Measurements from ENCODE around the gene RIGI. TPM values are rescaled to one million over a fixed set of nuclear protein-coding genes. Genes with fewer than 3 reads are reported as not detected.

Gene RIGI
- total and polyA plus RNA-seq, 10 of the 15 experiments (the other 5 are each of a cell fraction or from before 2014, with no cell fraction given), result 5.3 to 15.2 (median 9.1) TPM

GRCh38 chr9:32533816-32534215 lies 7.8 kb upstream of the RIGI start:
- Histone ChIP-seq H3K9ac (ENCODE audit: control insufficient read depth, insufficient read depth, low read length) (no peak overlapping the region), H2AFZ (ENCODE audit: control insufficient read depth, low read depth, low read length) (no peak overlapping the region), H3K4me2 (ENCODE audit: control insufficient read depth, insufficient read depth) (no peak overlapping the region), H3K79me2 (ENCODE audit: control insufficient read depth, insufficient read depth, low read length) (no peaks in the 10 kb centered on the region), H4K20me1 (ENCODE audit: control insufficient read depth, insufficient read depth) (no peaks in the 10 kb centered on the region), H3K27me3 (replicated peaks in 1 of 2; ENCODE audit: control insufficient read depth in 2 of 2, insufficient read depth in 2 of 2, low read length in 1 of 2) (no peaks in the 10 kb centered on the region), H3K4me1 (ENCODE audit: control insufficient read depth, insufficient read depth, low read length) (no peaks in the 10 kb centered on the region), H3K27ac (ENCODE audit: control insufficient read depth, insufficient read depth) (no peak overlapping the region), H3K36me3 (ENCODE audit: control insufficient read depth in 2 of 2, insufficient read depth in 2 of 2, low read length in 1 of 2) (no peaks in the 10 kb centered on the region), H3K9me3 (replicated peaks; ENCODE audit: control insufficient read depth, insufficient read depth, low read length) (no peaks in the 10 kb centered on the region; the same call in 2 of the 3 replicates), H3K4me3 (no peak overlapping the region)
- FAIRE-seq (no peak), ATAC-seq (no peak), DNase-seq (ENCODE audit: low read depth, low spot score) (no peak)
- ChIA-PET POLR2A (no interaction called here), SMC1A (ENCODE audit: uncharacterized antibody, unreplicated experiment) (no interaction called here), CTCF (interaction anchor here (0.7 to 1.8 kb wide), 3 partner anchors 9 to 46 kb away, joined by 3 to 5 read pairs (median 3); no protein-coding TSS in a partner anchor), RAD21 (ENCODE audit: unreplicated experiment) (no interaction called here)
- BruUV-seq (replicated peaks), result no TSS peak
- intact Hi-C loops (cut with micrococcal nuclease; ENCODE audit: unreplicated experiment) (no loop called here), in situ Hi-C loops (cut with MboI) (no loop called here)
- TF ChIP-seq, protein P1, sequence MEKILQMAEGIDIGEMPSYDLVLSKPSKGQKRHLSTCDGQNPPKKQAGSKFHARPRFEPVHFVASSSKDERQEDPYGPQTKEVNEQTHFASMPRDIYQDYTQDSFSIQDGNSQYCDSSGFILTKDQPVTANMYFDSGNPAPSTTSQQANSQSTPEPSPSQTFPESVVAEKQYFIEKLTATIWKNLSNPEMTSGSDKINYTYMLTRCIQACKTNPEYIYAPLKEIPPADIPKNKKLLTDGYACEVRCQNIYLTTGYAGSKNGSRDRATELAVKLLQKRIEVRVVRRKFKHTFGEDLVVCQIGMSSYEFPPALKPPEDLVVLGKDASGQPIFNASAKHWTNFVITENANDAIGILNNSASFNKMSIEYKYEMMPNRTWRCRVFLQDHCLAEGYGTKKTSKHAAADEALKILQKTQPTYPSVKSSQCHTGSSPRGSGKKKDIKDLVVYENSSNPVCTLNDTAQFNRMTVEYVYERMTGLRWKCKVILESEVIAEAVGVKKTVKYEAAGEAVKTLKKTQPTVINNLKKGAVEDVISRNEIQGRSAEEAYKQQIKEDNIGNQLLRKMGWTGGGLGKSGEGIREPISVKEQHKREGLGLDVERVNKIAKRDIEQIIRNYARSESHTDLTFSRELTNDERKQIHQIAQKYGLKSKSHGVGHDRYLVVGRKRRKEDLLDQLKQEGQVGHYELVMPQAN (conservative IDR thresholded peaks at IDR 0.05), result no peak
- 97% methylated on average over 4 of the region's 4 CpGs for whole genome bisulfite sequencing (ENCODE audit: insufficient coverage, insufficient replicate concordance, low lambda C conversion rate, missing lambda C conversion rate)

GRCh38 chr9:32533336-32533735 lies 7.3 kb upstream of the RIGI start:
- Histone ChIP-seq H2AFZ (ENCODE audit: control insufficient read depth, low read depth, low read length) (no peak overlapping the region), H3K27ac (ENCODE audit: control insufficient read depth, insufficient read depth) (no peak overlapping the region), H3K9me3 (replicated peaks; ENCODE audit: control insufficient read depth, insufficient read depth, low read length) (no peaks in the 10 kb centered on the region; the same call in 2 of the 3 replicates), H3K4me3 (no peak overlapping the region), H3K27me3 (replicated peaks in 1 of 2; ENCODE audit: control insufficient read depth in 2 of 2, insufficient read depth in 2 of 2, low read length in 1 of 2) (no peaks in the 10 kb centered on the region), H3K36me3 (ENCODE audit: control insufficient read depth in 2 of 2, insufficient read depth in 2 of 2, low read length in 1 of 2) (no peaks in the 10 kb centered on the region), H3K4me2 (ENCODE audit: control insufficient read depth, insufficient read depth) (no peak overlapping the region), H3K9ac (ENCODE audit: control insufficient read depth, insufficient read depth, low read length) (no peak overlapping the region), H3K4me1 (ENCODE audit: control insufficient read depth, insufficient read depth, low read length) (no peaks in the 10 kb centered on the region), H3K79me2 (ENCODE audit: control insufficient read depth, insufficient read depth, low read length) (no peaks in the 10 kb centered on the region), H4K20me1 (ENCODE audit: control insufficient read depth, insufficient read depth) (no peaks in the 10 kb centered on the region)
- in situ Hi-C loops (cut with MboI) (no loop called here), intact Hi-C loops (cut with micrococcal nuclease; ENCODE audit: unreplicated experiment) (no loop called here)
- SMC1A ChIA-PET (ENCODE audit: uncharacterized antibody, unreplicated experiment), result no interaction called here
- no TSS peak for BruUV-seq (replicated peaks)
- ATAC-seq, result no peak
- CTCF ChIA-PET, result interaction anchor here (1.8 kb wide), 1 partner anchor 46 kb away, joined by 5 read pairs; no protein-coding TSS in a partner anchor
- RAD21 ChIA-PET (ENCODE audit: unreplicated experiment), result no interaction called here
- WGBS (ENCODE audit: insufficient coverage, insufficient replicate concordance, low lambda C conversion rate, missing lambda C conversion rate), result 98% methylated on average over 6 of the region's 6 CpGs
- FAIRE-seq, result no peak
- no peak for DNase-seq (ENCODE audit: low read depth, low spot score)
- TF ChIP-seq, protein P2, sequence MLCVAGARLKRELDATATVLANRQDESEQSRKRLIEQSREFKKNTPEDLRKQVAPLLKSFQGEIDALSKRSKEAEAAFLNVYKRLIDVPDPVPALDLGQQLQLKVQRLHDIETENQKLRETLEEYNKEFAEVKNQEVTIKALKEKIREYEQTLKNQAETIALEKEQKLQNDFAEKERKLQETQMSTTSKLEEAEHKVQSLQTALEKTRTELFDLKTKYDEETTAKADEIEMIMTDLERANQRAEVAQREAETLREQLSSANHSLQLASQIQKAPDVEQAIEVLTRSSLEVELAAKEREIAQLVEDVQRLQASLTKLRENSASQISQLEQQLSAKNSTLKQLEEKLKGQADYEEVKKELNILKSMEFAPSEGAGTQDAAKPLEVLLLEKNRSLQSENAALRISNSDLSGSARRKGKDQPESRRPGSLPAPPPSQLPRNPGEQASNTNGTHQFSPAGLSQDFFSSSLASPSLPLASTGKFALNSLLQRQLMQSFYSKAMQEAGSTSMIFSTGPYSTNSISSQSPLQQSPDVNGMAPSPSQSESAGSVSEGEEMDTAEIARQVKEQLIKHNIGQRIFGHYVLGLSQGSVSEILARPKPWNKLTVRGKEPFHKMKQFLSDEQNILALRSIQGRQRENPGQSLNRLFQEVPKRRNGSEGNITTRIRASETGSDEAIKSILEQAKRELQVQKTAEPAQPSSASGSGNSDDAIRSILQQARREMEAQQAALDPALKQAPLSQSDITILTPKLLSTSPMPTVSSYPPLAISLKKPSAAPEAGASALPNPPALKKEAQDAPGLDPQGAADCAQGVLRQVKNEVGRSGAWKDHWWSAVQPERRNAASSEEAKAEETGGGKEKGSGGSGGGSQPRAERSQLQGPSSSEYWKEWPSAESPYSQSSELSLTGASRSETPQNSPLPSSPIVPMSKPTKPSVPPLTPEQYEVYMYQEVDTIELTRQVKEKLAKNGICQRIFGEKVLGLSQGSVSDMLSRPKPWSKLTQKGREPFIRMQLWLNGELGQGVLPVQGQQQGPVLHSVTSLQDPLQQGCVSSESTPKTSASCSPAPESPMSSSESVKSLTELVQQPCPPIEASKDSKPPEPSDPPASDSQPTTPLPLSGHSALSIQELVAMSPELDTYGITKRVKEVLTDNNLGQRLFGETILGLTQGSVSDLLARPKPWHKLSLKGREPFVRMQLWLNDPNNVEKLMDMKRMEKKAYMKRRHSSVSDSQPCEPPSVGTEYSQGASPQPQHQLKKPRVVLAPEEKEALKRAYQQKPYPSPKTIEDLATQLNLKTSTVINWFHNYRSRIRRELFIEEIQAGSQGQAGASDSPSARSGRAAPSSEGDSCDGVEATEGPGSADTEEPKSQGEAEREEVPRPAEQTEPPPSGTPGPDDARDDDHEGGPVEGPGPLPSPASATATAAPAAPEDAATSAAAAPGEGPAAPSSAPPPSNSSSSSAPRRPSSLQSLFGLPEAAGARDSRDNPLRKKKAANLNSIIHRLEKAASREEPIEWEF (IDR thresholded peaks at IDR 0.05; ENCODE audit: insufficient replicate concordance, low read depth, low read length), result no peak
- TF ChIP-seq NFYB (IDR thresholded peaks at IDR 0.05; ENCODE audit: insufficient read depth, low read depth, low read length) (no peak), HDAC6 (IDR thresholded peaks at IDR 0.05; ENCODE audit: unreplicated experiment) (no peak), POU2F2 (IDR thresholded peaks at IDR 0.05; ENCODE audit: borderline replicate concordance, low read depth, low read length) (no peak), NR2C2 (IDR thresholded peaks at IDR 0.05; ENCODE audit: borderline replicate concordance, control insufficient read depth, insufficient read length, low read depth) (no peak), MTA2 (IDR thresholded peaks at IDR 0.05; ENCODE audit: low read depth) (no peak), SPI1 (IDR thresholded peaks at IDR 0.05; ENCODE audit: borderline replicate concordance, insufficient read depth, low read depth, low read length) (no peak), KDM1A (IDR thresholded peaks at IDR 0.05; ENCODE audit: borderline replicate concordance) (no peak), TCF12 (IDR thresholded peaks at IDR 0.05; ENCODE audit: low read depth, low read length) (no peak), ZNF274 (IDR thresholded peaks at IDR 0.05; ENCODE audit: insufficient read depth, insufficient read length) (no peak)
- POLR2A ChIA-PET, result no interaction called here

All from GM12878 (cell line).